WTC11 (cell line): ENCODE measurements around the gene GPX3. TPM values are rescaled to one million over a fixed set of nuclear protein-coding genes. Genes with fewer than 3 reads are reported as not detected.

Experiments
- ATAC-seq: fragments of 200-7000 bp; cut with Tn5 transposase; 2 replicates; pipeline ENCODE4 v1.10.0; 2021; ENCODE audit warnings: mild to moderate bottlenecking, moderate library complexity
- CTCF ChIA-PET: fragments of 300-600 bp; sonication (Branson Sonifier 250); formaldehyde crosslinking; loops from one replicate; lab custom pipeline; 2021; ENCODE audit warnings: antibody characterized with exemption; lab: Charles Lee
- POLR2A ChIA-PET: fragments of 350-600 bp; sonication (Branson Sonifier 250); formaldehyde crosslinking; loops from one replicate; lab custom pipeline; 2021; ENCODE audit warnings: antibody characterized with exemption; lab: Charles Lee
- DNase-seq: peaks from one replicate; pipeline ENCODE4 v3.0.0; 2021; ENCODE audit warnings: low spot score
- H3K27ac Mint-ChIP-seq: 2 replicates; pipeline ENCODE4 v1.8.0; 2021; ENCODE audit warnings: mixed read lengths
- H3K27me3 Mint-ChIP-seq: 2 replicates; pipeline ENCODE4 v1.8.0; 2021; ENCODE audit warnings: low read depth, mild to moderate bottlenecking, moderate library complexity, mixed read lengths
- H3K36me3 Mint-ChIP-seq: 2 replicates; pipeline ENCODE4 v1.8.0; 2021; ENCODE audit warnings: mixed read lengths
- H3K4me1 Mint-ChIP-seq: 2 replicates; pipeline ENCODE4 v1.8.0; 2022; ENCODE audit warnings: mixed read lengths
- H3K4me3 Mint-ChIP-seq: 2 replicates; pipeline ENCODE4 v1.8.0; 2021; ENCODE audit warnings: mild to moderate bottlenecking, moderate library complexity, mixed read lengths
- H3K9me3 Mint-ChIP-seq: 2 replicates; pipeline ENCODE4 v1.8.0; 2021; ENCODE audit warnings: mixed read lengths
- ATF2 ChIP-seq: sonication (generic); formaldehyde crosslinking; IDR thresholded peaks from 2 replicates; pipeline ENCODE4 v1.8.1; 2022; ENCODE audit warnings: low read depth, missing genetic modification reagents, borderline replicate concordance
- CREB1 ChIP-seq: sonication (generic); formaldehyde crosslinking; IDR thresholded peaks from 2 replicates; pipeline ENCODE4 v1.8.0; 2023; ENCODE audit warnings: mild to moderate bottlenecking, missing genetic modification reagents
- CTCF ChIP-seq: fragments of 200-600 bp; IDR thresholded peaks from 2 replicates; pipeline ENCODE4 v1.8.0; 2022; ENCODE audit warnings: antibody characterized with exemption
- ELF4 ChIP-seq: sonication (generic); formaldehyde crosslinking; IDR thresholded peaks from 2 replicates; pipeline ENCODE4 v1.8.1; 2022; ENCODE audit warnings: low read depth, mild to moderate bottlenecking, moderate library complexity, missing genetic modification reagents
- FOXK1 ChIP-seq: sonication (generic); formaldehyde crosslinking; IDR thresholded peaks from 2 replicates; pipeline ENCODE4 v1.8.0; 2022; ENCODE audit warnings: mild to moderate bottlenecking, moderate library complexity, missing genetic modification reagents
- GRHL2 ChIP-seq: fragments of 250-450 bp; sonication (Bioruptor Pico); IDR thresholded peaks from 2 replicates; pipeline ENCODE4 v1.8.0; 2022; ENCODE audit warnings: mild to moderate bottlenecking, moderate library complexity; ENCODE audit not compliant: insufficient replicate concordance, severe bottlenecking
- HMGXB4 ChIP-seq: sonication (generic); formaldehyde crosslinking; IDR thresholded peaks from 2 replicates; pipeline ENCODE4 v1.8.1; 2023; ENCODE audit warnings: mild to moderate bottlenecking, moderate library complexity, missing genetic modification reagents
- IRF2 ChIP-seq: sonication (generic); formaldehyde crosslinking; IDR thresholded peaks from 2 replicates; pipeline ENCODE4 v1.8.0; 2022; ENCODE audit warnings: low read depth, missing genetic modification reagents, borderline replicate concordance
- NR2C2 ChIP-seq: sonication (generic); formaldehyde crosslinking; IDR thresholded peaks from 2 replicates; pipeline ENCODE4 v1.8.0; 2022; ENCODE audit warnings: mild to moderate bottlenecking, missing genetic modification reagents
- SMAD4 ChIP-seq: sonication (generic); formaldehyde crosslinking; IDR thresholded peaks from 2 replicates; pipeline ENCODE4 v1.8.0; 2022; ENCODE audit warnings: mild to moderate bottlenecking, missing genetic modification reagents
- STAT6 ChIP-seq: sonication (generic); formaldehyde crosslinking; conservative IDR thresholded peaks from 2 replicates; pipeline ENCODE4 v1.8.1; 2023; ENCODE audit warnings: mild to moderate bottlenecking, low read depth, missing genetic modification reagents, moderate library complexity
- TEAD1 ChIP-seq: sonication (generic); formaldehyde crosslinking; IDR thresholded peaks from 2 replicates; pipeline ENCODE4 v1.8.0; 2022; ENCODE audit warnings: mild to moderate bottlenecking, missing genetic modification reagents
- ZMAT4 ChIP-seq: fragments of 250-450 bp; sonication (Bioruptor Pico); IDR thresholded peaks from 2 replicates; pipeline ENCODE4 v1.9.0; 2021; ENCODE audit warnings: mild to moderate bottlenecking
- ZNF232 ChIP-seq: sonication (generic); formaldehyde crosslinking; IDR thresholded peaks from 2 replicates; pipeline ENCODE4 v1.8.0; 2022; ENCODE audit warnings: mild to moderate bottlenecking, missing genetic modification reagents
- ZNF317 ChIP-seq: sonication (generic); formaldehyde crosslinking; IDR thresholded peaks from 2 replicates; pipeline ENCODE4 v1.8.1; 2023; ENCODE audit warnings: low read depth, mild to moderate bottlenecking, moderate library complexity, missing genetic modification reagents, borderline replicate concordance
- total RNA-seq: library from RNA; stranded (reverse); gene quantifications from 3 replicates; pipeline ENCODE4 v1.2.3, GENCODE V29; 2021
- TF ChIP-seq, protein P1 (sequence below): sonication (generic); formaldehyde crosslinking; IDR thresholded peaks from 2 replicates; pipeline ENCODE4 v1.8.1; 2022; ENCODE audit warnings: mild to moderate bottlenecking, missing genetic modification reagents, moderate library complexity, borderline replicate concordance
- TF ChIP-seq, protein P2 (sequence below): fragments of 250-450 bp; sonication (Bioruptor Pico); IDR thresholded peaks from 2 replicates; pipeline ENCODE4 v1.9.0; 2021; ENCODE audit warnings: moderate library complexity, mild to moderate bottlenecking, inconsistent platforms, borderline replicate concordance
- TF ChIP-seq, protein P3 (sequence below): sonication (generic); formaldehyde crosslinking; IDR thresholded peaks from 2 replicates; pipeline ENCODE4 v1.8.1; 2023; ENCODE audit warnings: mild to moderate bottlenecking, missing genetic modification reagents, moderate library complexity

GPX3 gene
- total RNA-seq, 1 experiment from 2014 or later = 24.5 TPM

- TF ChIP-seq HMGXB4 (CRISPR knock-in tag) = no peak
- TF ChIP-seq ELF4 (CRISPR knock-in tag) = no peak
- TF ChIP-seq STAT6 (CRISPR knock-in tag) = no peak
Measured at GRCh38 chr5:151024440-151025249, 4.3 kb downstream of the GPX3 start (continued).

DNA sequence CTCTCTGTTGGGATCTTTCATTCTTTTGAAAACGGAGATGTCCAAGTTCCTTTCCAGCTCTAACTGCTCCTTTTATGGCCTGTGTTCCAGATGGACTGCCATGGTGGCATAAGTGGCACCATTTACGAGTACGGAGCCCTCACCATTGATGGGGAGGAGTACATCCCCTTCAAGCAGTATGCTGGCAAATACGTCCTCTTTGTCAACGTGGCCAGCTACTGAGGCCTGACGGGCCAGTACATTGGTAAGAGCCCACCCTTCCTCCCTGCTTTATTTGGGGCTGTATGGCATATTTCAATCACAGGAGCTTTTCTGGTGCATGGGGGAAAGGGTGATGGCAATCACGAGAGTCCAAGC, 4.8 kb downstream of the GPX3 start:
- ChIA-PET CTCF (interaction anchor here (0.8 to 2.6 kb wide), 2 partner anchors 23 to 27 kb away, joined by 5 to 11 read pairs; no protein-coding TSS in a partner anchor), POLR2A (no interaction called here)
- H3K4me1 Mint-ChIP-seq = peaks cover 4% of the 10 kb centered on the region
- H3K27me3 Mint-ChIP-seq = peaks cover 23% of the 10 kb centered on the region
- H3K36me3 Mint-ChIP-seq = peaks cover 7% of the 10 kb centered on the region; the same call in 1 of the 2 replicates
- no peak overlapping the region for H3K27ac Mint-ChIP-seq
- ATAC-seq (no peak), DNase-seq (no peak)
- no peaks in the 10 kb centered on the region for H3K9me3 Mint-ChIP-seq
- H3K4me3 Mint-ChIP-seq = no peak overlapping the region
- TF ChIP-seq, protein P1, sequence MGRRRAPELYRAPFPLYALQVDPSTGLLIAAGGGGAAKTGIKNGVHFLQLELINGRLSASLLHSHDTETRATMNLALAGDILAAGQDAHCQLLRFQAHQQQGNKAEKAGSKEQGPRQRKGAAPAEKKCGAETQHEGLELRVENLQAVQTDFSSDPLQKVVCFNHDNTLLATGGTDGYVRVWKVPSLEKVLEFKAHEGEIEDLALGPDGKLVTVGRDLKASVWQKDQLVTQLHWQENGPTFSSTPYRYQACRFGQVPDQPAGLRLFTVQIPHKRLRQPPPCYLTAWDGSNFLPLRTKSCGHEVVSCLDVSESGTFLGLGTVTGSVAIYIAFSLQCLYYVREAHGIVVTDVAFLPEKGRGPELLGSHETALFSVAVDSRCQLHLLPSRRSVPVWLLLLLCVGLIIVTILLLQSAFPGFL = no peak
- TF ChIP-seq ZNF232 (CRISPR knock-in tag) = no peak
- TF ChIP-seq, protein P2, sequence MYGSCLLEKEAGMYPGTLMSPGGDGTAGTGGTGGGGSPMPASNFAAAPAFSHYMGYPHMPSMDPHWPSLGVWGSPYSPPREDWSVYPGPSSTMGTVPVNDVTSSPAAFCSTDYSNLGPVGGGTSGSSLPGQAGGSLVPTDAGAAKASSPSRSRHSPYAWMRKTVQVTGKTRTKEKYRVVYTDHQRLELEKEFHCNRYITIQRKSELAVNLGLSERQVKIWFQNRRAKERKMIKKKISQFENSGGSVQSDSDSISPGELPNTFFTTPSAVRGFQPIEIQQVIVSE (CRISPR knock-in tag) = no peak
- no peak for TF ChIP-seq ATF2
- no peak for TF ChIP-seq NR2C2
- no peak for TF ChIP-seq SMAD4 (CRISPR knock-in tag)
- TF ChIP-seq, protein P3, sequence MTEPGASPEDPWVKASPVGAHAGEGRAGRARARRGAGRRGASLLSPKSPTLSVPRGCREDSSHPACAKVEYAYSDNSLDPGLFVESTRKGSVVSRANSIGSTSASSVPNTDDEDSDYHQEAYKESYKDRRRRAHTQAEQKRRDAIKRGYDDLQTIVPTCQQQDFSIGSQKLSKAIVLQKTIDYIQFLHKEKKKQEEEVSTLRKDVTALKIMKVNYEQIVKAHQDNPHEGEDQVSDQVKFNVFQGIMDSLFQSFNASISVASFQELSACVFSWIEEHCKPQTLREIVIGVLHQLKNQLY (CRISPR knock-in tag) = no peak
- TF ChIP-seq FOXK1 = no peak
- no peak for TF ChIP-seq ZMAT4 (CRISPR knock-in tag)
- TF ChIP-seq CREB1 = no peak
- no peak for TF ChIP-seq CTCF
- TF ChIP-seq GRHL2 (CRISPR knock-in tag) = no peak
- TF ChIP-seq IRF2 = no peak
- no peak for TF ChIP-seq TEAD1 (CRISPR knock-in tag)
- TF ChIP-seq ZNF317 (CRISPR knock-in tag) = no peak
